Activated naive CD8-positive, alpha-beta T cell treated with anti-CD3 and anti-CD28 coated beads, Interleukin-2, amount 50 U/mL, for 16 hours (primary cell): ENCODE data around the gene GTPBP1.

Source experiments
- DNase-seq: peaks from one replicate; pipeline ENCODE4 v3.0.0-alpha.2; 2020; ENCODE audit warnings: low read depth, low spot score

GTPBP1 gene

GRCh38 chr22:38705235-38706100 is at the start of gene GTPBP1:
GTPBP1 (plus strand) TSS chr22:38705944; CDS start chr22:38705956, 12 bp downstream.
- DNase-seq: peak; percentile 94

GRCh38 chr22:38656256-38657044 is 49.3 kb upstream of the GTPBP1 start, which contains the start of the genes CBY1 and FAM227A:
CBY1 (plus strand) TSS chr22:38656638; CDS start chr22:38668055, 11,417 bp downstream.
FAM227A (minus strand) TSS chr22:38656392; CDS start chr22:38650168, 6,224 bp downstream.
- peak; percentile 63 for DNase-seq

- no peak for DNase-seq
Observed at GRCh38 chr22:38657045-38657909, 48.5 kb upstream of the GTPBP1 start.

GRCh38 chr22:38674888-38675287 is 30.9 kb upstream of the GTPBP1 start:
- no peak for DNase-seq

GRCh38 chr22:38675833-38676232 is 29.9 kb upstream of the GTPBP1 start:
- no peak for DNase-seq

- peak; percentile 72 for DNase-seq
Observed at GRCh38 chr22:38681582-38682335, 24.0 kb upstream of the GTPBP1 start, which contains the start of gene TOMM22. TOMM22 (plus strand) TSS chr22:38681957; CDS start chr22:38681979, 22 bp downstream.

GRCh38 chr22:38684895-38685294 is 20.8 kb upstream of the GTPBP1 start:
- DNase-seq: no peak

- no peak for DNase-seq
Observed at GRCh38 chr22:38685761-38686160, 20.0 kb upstream of the GTPBP1 start.

- no peak for DNase-seq
Observed at GRCh38 chr22:38689651-38690050, 16.1 kb upstream of the GTPBP1 start.

GRCh38 chr22:38694049-38694448 is 11.7 kb upstream of the GTPBP1 start:
- DNase-seq: no peak

- no peak for DNase-seq
Observed at GRCh38 chr22:38694940-38695339, 10.8 kb upstream of the GTPBP1 start.

GRCh38 chr22:38696606-38697424 is 8.9 kb upstream of the GTPBP1 start:
- no peak for DNase-seq

GRCh38 chr22:38697425-38698089 is 8.2 kb upstream of the GTPBP1 start:
- no peak for DNase-seq

- no peak for DNase-seq
Observed at GRCh38 chr22:38698407-38699094, 7.2 kb upstream of the GTPBP1 start.

- DNase-seq: no peak
Observed at GRCh38 chr22:38699143-38699542, 6.6 kb upstream of the GTPBP1 start.

- no peak for DNase-seq
Observed at GRCh38 chr22:38699784-38700183, 6.0 kb upstream of the GTPBP1 start.

GRCh38 chr22:38700270-38700788 is 5.4 kb upstream of the GTPBP1 start:
- DNase-seq: no peak
